ENCODE data around the gene FAM210B. TPM values are rescaled to one million over a fixed set of nuclear protein-coding genes. Genes with fewer than 3 reads are reported as not detected.

The FAM210B gene
- total and polyA plus RNA-seq, 2 experiments from 2014 or later = 15.4 to 16.2 TPM

DNA sequence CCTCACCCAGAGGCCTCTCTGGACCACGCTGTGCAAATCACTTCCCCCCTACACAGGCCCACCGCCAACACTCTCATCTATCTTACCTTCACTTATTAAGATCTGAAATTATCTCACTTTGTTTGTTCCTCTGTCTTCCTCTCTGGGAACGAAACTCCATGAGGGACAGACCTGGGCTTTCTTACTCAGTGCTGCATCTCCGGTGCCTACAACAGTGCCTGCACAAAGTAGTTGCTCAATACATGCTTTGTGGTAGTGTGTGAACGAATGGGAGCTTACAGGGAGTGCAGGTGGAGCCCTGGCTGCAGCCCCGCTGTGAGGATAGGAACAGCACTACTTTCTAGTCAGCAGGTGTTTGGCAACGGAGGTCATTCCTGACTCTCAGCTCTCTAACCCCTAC, 58.6 kb downstream of the FAM210B start (continued):
- TF ChIP-seq, protein P1, sequence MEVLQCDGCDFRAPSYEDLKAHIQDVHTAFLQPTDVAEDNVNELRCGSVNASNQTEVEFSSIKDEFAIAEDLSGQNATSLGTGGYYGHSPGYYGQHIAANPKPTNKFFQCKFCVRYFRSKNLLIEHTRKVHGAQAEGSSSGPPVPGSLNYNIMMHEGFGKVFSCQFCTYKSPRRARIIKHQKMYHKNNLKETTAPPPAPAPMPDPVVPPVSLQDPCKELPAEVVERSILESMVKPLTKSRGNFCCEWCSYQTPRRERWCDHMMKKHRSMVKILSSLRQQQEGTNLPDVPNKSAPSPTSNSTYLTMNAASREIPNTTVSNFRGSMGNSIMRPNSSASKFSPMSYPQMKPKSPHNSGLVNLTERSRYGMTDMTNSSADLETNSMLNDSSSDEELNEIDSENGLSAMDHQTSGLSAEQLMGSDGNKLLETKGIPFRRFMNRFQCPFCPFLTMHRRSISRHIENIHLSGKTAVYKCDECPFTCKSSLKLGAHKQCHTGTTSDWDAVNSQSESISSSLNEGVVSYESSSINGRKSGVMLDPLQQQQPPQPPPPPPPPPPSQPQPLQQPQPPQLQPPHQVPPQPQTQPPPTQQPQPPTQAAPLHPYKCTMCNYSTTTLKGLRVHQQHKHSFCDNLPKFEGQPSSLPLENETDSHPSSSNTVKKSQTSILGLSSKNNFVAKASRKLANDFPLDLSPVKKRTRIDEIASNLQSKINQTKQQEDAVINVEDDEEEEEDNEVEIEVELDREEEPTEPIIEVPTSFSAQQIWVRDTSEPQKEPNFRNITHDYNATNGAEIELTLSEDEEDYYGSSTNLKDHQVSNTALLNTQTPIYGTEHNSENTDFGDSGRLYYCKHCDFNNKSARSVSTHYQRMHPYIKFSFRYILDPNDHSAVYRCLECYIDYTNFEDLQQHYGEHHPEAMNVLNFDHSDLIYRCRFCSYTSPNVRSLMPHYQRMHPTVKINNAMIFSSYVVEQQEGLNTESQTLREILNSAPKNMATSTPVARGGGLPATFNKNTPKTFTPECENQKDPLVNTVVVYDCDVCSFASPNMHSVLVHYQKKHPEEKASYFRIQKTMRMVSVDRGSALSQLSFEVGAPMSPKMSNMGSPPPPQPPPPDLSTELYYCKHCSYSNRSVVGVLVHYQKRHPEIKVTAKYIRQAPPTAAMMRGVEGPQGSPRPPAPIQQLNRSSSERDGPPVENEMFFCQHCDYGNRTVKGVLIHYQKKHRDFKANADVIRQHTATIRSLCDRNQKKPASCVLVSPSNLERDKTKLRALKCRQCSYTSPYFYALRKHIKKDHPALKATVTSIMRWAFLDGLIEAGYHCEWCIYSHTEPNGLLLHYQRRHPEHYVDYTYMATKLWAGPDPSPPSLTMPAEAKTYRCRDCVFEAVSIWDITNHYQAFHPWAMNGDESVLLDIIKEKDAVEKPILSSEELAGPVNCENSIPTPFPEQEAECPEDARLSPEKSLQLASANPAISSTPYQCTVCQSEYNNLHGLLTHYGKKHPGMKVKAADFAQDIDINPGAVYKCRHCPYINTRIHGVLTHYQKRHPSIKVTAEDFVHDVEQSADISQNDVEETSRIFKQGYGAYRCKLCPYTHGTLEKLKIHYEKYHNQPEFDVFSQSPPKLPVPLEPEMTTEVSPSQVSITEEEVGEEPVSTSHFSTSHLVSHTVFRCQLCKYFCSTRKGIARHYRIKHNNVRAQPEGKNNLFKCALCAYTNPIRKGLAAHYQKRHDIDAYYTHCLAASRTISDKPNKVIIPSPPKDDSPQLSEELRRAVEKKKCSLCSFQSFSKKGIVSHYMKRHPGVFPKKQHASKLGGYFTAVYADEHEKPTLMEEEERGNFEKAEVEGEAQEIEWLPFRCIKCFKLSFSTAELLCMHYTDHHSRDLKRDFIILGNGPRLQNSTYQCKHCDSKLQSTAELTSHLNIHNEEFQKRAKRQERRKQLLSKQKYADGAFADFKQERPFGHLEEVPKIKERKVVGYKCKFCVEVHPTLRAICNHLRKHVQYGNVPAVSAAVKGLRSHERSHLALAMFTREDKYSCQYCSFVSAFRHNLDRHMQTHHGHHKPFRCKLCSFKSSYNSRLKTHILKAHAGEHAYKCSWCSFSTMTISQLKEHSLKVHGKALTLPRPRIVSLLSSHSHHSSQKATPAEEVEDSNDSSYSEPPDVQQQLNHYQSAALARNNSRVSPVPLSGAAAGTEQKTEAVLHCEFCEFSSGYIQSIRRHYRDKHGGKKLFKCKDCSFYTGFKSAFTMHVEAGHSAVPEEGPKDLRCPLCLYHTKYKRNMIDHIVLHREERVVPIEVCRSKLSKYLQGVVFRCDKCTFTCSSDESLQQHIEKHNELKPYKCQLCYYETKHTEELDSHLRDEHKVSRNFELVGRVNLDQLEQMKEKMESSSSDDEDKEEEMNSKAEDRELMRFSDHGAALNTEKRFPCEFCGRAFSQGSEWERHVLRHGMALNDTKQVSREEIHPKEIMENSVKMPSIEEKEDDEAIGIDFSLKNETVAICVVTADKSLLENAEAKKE (CRISPR knock-in tag; IDR thresholded peaks at IDR 0.05) = no peak
- no peak for TF ChIP-seq EZH2phosphoT487 (IDR thresholded peaks at IDR 0.05; ENCODE audit: unreplicated experiment)
- TF ChIP-seq EZH2 (IDR thresholded peaks at IDR 0.05; ENCODE audit: low read depth, unreplicated experiment) = no peak
- TF ChIP-seq, protein P2, sequence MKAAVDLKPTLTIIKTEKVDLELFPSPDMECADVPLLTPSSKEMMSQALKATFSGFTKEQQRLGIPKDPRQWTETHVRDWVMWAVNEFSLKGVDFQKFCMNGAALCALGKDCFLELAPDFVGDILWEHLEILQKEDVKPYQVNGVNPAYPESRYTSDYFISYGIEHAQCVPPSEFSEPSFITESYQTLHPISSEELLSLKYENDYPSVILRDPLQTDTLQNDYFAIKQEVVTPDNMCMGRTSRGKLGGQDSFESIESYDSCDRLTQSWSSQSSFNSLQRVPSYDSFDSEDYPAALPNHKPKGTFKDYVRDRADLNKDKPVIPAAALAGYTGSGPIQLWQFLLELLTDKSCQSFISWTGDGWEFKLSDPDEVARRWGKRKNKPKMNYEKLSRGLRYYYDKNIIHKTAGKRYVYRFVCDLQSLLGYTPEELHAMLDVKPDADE (IDR thresholded peaks at IDR 0.05) = no peak
- TF ChIP-seq CTCF (conservative IDR thresholded peaks at IDR 0.05; ENCODE audit: low read depth in 2 of 2) = no peak
- no peak for TF ChIP-seq STAT1 (IDR thresholded peaks at IDR 0.05; ENCODE audit: unreplicated experiment)
- no peak for TF ChIP-seq NANOG (IDR thresholded peaks at IDR 0.05; ENCODE audit: borderline replicate concordance)
- TF ChIP-seq POLR2AphosphoS5 (IDR thresholded peaks at IDR 0.05; ENCODE audit: low read depth) = no peak
- TF ChIP-seq ZNF331 (CRISPR knock-in tag; IDR thresholded peaks at IDR 0.05; ENCODE audit: low read depth) = no peak
- TF ChIP-seq CREB1 (CRISPR knock-in tag; IDR thresholded peaks at IDR 0.05; ENCODE audit: low read depth) = no peak
- TF ChIP-seq JUNB (IDR thresholded peaks at IDR 0.05; ENCODE audit: unreplicated experiment) = no peak
